Prostate gland (tissue), 2 donors: ENCODE data around the gene ZNF681. TPM values are rescaled to one million over a fixed set of nuclear protein-coding genes. Genes with fewer than 3 reads are reported as not detected.

ENCODE experiments used
- DNase-seq: peaks from one replicate; pipeline ENCODE4 v3.0.0-alpha.2; 2019; ENCODE audit warnings: low spot score
- H3K27ac ChIP-seq, 2 donors: fragments of 200-600 bp; sonication (generic); 2 replicates each; pipeline ENCODE4 v1.5.1; 2017 to 2019
- H3K27me3 ChIP-seq: fragments of 200-600 bp; sonication (generic); replicated peaks from 2 replicates; pipeline ENCODE4 v1.5.1; 2019; ENCODE audit not compliant: insufficient read depth
- H3K36me3 ChIP-seq, 2 donors: fragments of 200-600 bp; sonication (generic); 1 replicate in 1 of 2; 2 replicates in 1 of 2; pipeline versions ENCODE4 v1.5.1 to v1.8.1; 2017 to 2019
- H3K4me1 ChIP-seq: fragments of 200-600 bp; sonication (generic); replicated peaks from 2 replicates; pipeline ENCODE4 v1.5.1; 2019
- H3K4me3 ChIP-seq, 2 donors: fragments of 200-600 bp; sonication (generic); 2 replicates each; pipeline ENCODE4 v1.5.1; 2017 to 2019
- H3K9me3 ChIP-seq: fragments of 200-600 bp; sonication (generic); 2 replicates; pipeline ENCODE4 v1.5.1; 2017
- CTCF ChIP-seq, 4 experiments: fragments of 200-600 bp in 2 of 4; fragments of 450-650 bp in 2 of 4; sonication (generic) in 2 of 4; IDR thresholded peaks; 1 replicate in 3 of 4; 2 replicates in 1 of 4; pipeline ENCODE4 v1.5.1; 2016 to 2019; ENCODE audit warnings: antibody characterized with exemption in 4 of 4, mild to moderate bottlenecking in 2 of 4, moderate library complexity in 2 of 4
- POLR2A ChIP-seq: fragments of 450-650 bp; IDR thresholded peaks from one replicate; pipeline ENCODE4 v1.6.1; 2016; ENCODE audit warnings: antibody characterized with exemption, mild to moderate bottlenecking
- POLR2AphosphoS5 ChIP-seq: sonication (generic); formaldehyde crosslinking; IDR thresholded peaks from one replicate; pipeline ENCODE4 v1.6.1; 2017; ENCODE audit warnings: antibody characterized with exemption
- WGBS: methylation state at CpG from one replicate; pipeline ENCODE4 v1.1.5; 2018; 5-methylcytosine and 5-hydroxymethylcytosine counted together
- intact Hi-C: fragments of 100-400 bp; cut with DNase I; formaldehyde crosslinking; loops from one replicate; pipeline ENCODE4 v1.14.2; 2022
- total RNA-seq, 2 donors: library from RNA; depleted of rRNA; stranded (reverse); fragments of >200 nt; gene quantifications; one replicate each; pipeline ENCODE4 v1.1.0, GENCODE V29; 2016

Gene ZNF681
- total RNA-seq, 2 donors from 2014 or later = 2.0 to 3.2 TPM

- intact Hi-C loops = no loop called here
- TF ChIP-seq CTCF (IDR thresholded peaks at IDR 0.05) (no peak), POLR2AphosphoS5 (no peak), POLR2A (no peak)
- no peak for DNase-seq
These were observed 18.0 kb upstream of the ZNF681 start for GRCh38 chr19:23776507-23777205.

GRCh38 chr19:23774524-23774971 is 15.9 kb upstream of the ZNF681 start:
- Histone ChIP-seq H3K9me3 (no peaks in the 10 kb centered on the region), H3K4me3 (no peak overlapping the region), H3K27me3 (no peaks in the 10 kb centered on the region), H3K36me3 (no peaks in the 10 kb centered on the region), H3K4me1 (no peaks in the 10 kb centered on the region), H3K27ac (no peak overlapping the region)
- intact Hi-C loops = no loop called here
- no peak for TF ChIP-seq POLR2A
- no peak for DNase-seq

More at GRCh38 chr19:23776507-23777205, 18.0 kb upstream of the ZNF681 start:
- 95% methylated on average over 2 of the region's 2 CpGs for WGBS
- no peaks in the 10 kb centered on the region for H3K36me3 ChIP-seq
- H3K4me1 ChIP-seq = no peaks in the 10 kb centered on the region
- H3K27ac ChIP-seq = no peak overlapping the region
- no peaks in the 10 kb centered on the region for H3K27me3 ChIP-seq
- H3K4me3 ChIP-seq = no peak overlapping the region
- no peaks in the 10 kb centered on the region for H3K9me3 ChIP-seq

GRCh38 chr19:23774106-23774505 is 15.4 kb upstream of the ZNF681 start:
- Histone ChIP-seq H3K9me3 (no peaks in the 10 kb centered on the region), H3K4me1 (no peaks in the 10 kb centered on the region), H3K36me3 (no peaks in the 10 kb centered on the region), H3K27me3 (no peaks in the 10 kb centered on the region), H3K4me3 (no peak overlapping the region), H3K27ac (no peak overlapping the region)
- no peak for DNase-seq
- intact Hi-C loops = no loop called here
- TF ChIP-seq CTCF (IDR thresholded peaks at IDR 0.05) = no peak
- 70% methylated on average over 4 of the region's 4 CpGs for WGBS

GRCh38 chr19:23772675-23773063 is 14.0 kb upstream of the ZNF681 start:
- H3K9me3 ChIP-seq = no peaks in the 10 kb centered on the region
- WGBS = 95% methylated on average over 2 of the region's 2 CpGs
- DNase-seq = no peak
- no peaks in the 10 kb centered on the region for H3K36me3 ChIP-seq
- H3K4me1 ChIP-seq = no peaks in the 10 kb centered on the region
- H3K4me3 ChIP-seq = no peak overlapping the region
- intact Hi-C loops = no loop called here
- no peaks in the 10 kb centered on the region for H3K27me3 ChIP-seq
- no peak overlapping the region for H3K27ac ChIP-seq
- TF ChIP-seq POLR2AphosphoS5 (no peak), POLR2A (no peak), CTCF (IDR thresholded peaks at IDR 0.05) (no peak)

GRCh38 chr19:23771761-23772674 is 13.3 kb upstream of the ZNF681 start:
- Histone ChIP-seq H3K9me3 (no peaks in the 10 kb centered on the region), H3K4me3 (no peak overlapping the region), H3K36me3 (no peaks in the 10 kb centered on the region), H3K27ac (no peak overlapping the region), H3K27me3 (no peaks in the 10 kb centered on the region), H3K4me1 (no peaks in the 10 kb centered on the region)
- intact Hi-C loops = no loop called here
- no peak for DNase-seq
- 93% methylated on average over 4 of the region's 4 CpGs for WGBS
- TF ChIP-seq POLR2A (no peak), POLR2AphosphoS5 (no peak), CTCF (IDR thresholded peaks at IDR 0.05) (no peak)
